ENCODE results near the gene ZWILCH. TPM values are rescaled to one million over a fixed set of nuclear protein-coding genes. Genes with fewer than 3 reads are reported as not detected.

Gene ZWILCH
- polyA plus RNA-seq, 1 donor (not counting 4 experiments of a cell fraction or from before 2014, with no cell fraction given): 34.9 TPM

- Histone ChIP-seq H3K79me2 (ENCODE audit: control insufficient read depth, insufficient read depth, low read length) (no peaks in the 10 kb centered on the region), H3K4me2 (ENCODE audit: control insufficient read depth, extremely low read depth, insufficient read depth, low read depth, low read length) (no peak overlapping the region), H2AFZ (ENCODE audit: control insufficient read depth, low read length) (no peak overlapping the region), H3K4me1 (ENCODE audit: control insufficient read depth, extremely low read depth, insufficient read depth, low read length) (no peaks in the 10 kb centered on the region), H3K4me3 (ENCODE audit: control insufficient read depth in 2 of 3, extremely low read depth in 1 of 3, insufficient read depth in 2 of 3, low read depth in 1 of 3, low read length in 3 of 3) (no peak overlapping the region), H3K9me1 (ENCODE audit: control insufficient read depth, extremely low read depth, insufficient read depth, low read length) (no peaks in the 10 kb centered on the region), H3K9ac (ENCODE audit: control insufficient read depth, extremely low read depth, insufficient read depth, low read length) (no peak overlapping the region), H3K27me3 (ENCODE audit: control insufficient read depth, extremely low read depth, insufficient read depth, low read length) (no peaks in the 10 kb centered on the region), H3K36me3 (ENCODE audit: control insufficient read depth in 2 of 2, extremely low read depth in 1 of 2, insufficient read depth in 2 of 2, low read length in 2 of 2) (no peaks in the 10 kb centered on the region), H3K9me3 (ENCODE audit: control insufficient read depth, low read depth, low read length) (no peaks in the 10 kb centered on the region), H4K20me1 (ENCODE audit: control insufficient read depth, extremely low read depth, insufficient read depth, low read length) (no peaks in the 10 kb centered on the region), H3K27ac (ENCODE audit: control insufficient read depth, insufficient read depth, low read length) (no peak overlapping the region)
- TF ChIP-seq EZH2 (IDR thresholded peaks at IDR 0.05; ENCODE audit: low read length) (no peak), CTCF (optimal IDR thresholded peaks at IDR 0.05 in 1 of 3, IDR thresholded peaks at IDR 0.05 in 1 of 3, conservative IDR thresholded peaks at IDR 0.05 in 1 of 3; ENCODE audit: extremely low read depth in 1 of 3, insufficient read depth in 2 of 3, low read length in 3 of 3) (no peak)
- DNase-seq (ENCODE audit: low read depth, low spot score): no peak
- dilution Hi-C loops (cut with MboI; ENCODE audit: extremely low pct_ligation_motif_present, low sequenced_read_pairs): no loop called here
- no peak for FAIRE-seq
Observed at GRCh38 chr15:66572146-66572545, 67.0 kb downstream of the ZWILCH start.

GRCh38 chr15:66573348-66573718 is 68.2 kb downstream of the ZWILCH start:
- H3K9ac ChIP-seq (ENCODE audit: control insufficient read depth, extremely low read depth, insufficient read depth, low read length): no peak overlapping the region
- no peak for FAIRE-seq

More at GRCh38 chr15:66573348-66573718, 68.2 kb downstream of the ZWILCH start:
- H3K9me3 ChIP-seq (ENCODE audit: control insufficient read depth, low read depth, low read length): no peaks in the 10 kb centered on the region
- no peak overlapping the region for H3K4me3 ChIP-seq (ENCODE audit: control insufficient read depth in 2 of 3, extremely low read depth in 1 of 3, insufficient read depth in 2 of 3, low read depth in 1 of 3, low read length in 3 of 3)
- no peaks in the 10 kb centered on the region for H3K36me3 ChIP-seq (ENCODE audit: control insufficient read depth in 2 of 2, extremely low read depth in 1 of 2, insufficient read depth in 2 of 2, low read length in 2 of 2)
- dilution Hi-C loops (cut with MboI; ENCODE audit: extremely low pct_ligation_motif_present, low sequenced_read_pairs): no loop called here
- H3K4me1 ChIP-seq (ENCODE audit: control insufficient read depth, extremely low read depth, insufficient read depth, low read length): no peaks in the 10 kb centered on the region
- no peaks in the 10 kb centered on the region for H4K20me1 ChIP-seq (ENCODE audit: control insufficient read depth, extremely low read depth, insufficient read depth, low read length)
- DNase-seq (ENCODE audit: low read depth, low spot score): no peak
- no peaks in the 10 kb centered on the region for H3K27me3 ChIP-seq (ENCODE audit: control insufficient read depth, extremely low read depth, insufficient read depth, low read length)
- H2AFZ ChIP-seq (ENCODE audit: control insufficient read depth, low read length): no peak overlapping the region
- TF ChIP-seq CTCF (optimal IDR thresholded peaks at IDR 0.05 in 1 of 3, IDR thresholded peaks at IDR 0.05 in 1 of 3, conservative IDR thresholded peaks at IDR 0.05 in 1 of 3; ENCODE audit: extremely low read depth in 1 of 3, insufficient read depth in 2 of 3, low read length in 3 of 3) (no peak), EZH2 (IDR thresholded peaks at IDR 0.05; ENCODE audit: low read length) (no peak)
- no peaks in the 10 kb centered on the region for H3K79me2 ChIP-seq (ENCODE audit: control insufficient read depth, insufficient read depth, low read length)
- H3K27ac ChIP-seq (ENCODE audit: control insufficient read depth, insufficient read depth, low read length): no peak overlapping the region
- no peak overlapping the region for H3K4me2 ChIP-seq (ENCODE audit: control insufficient read depth, extremely low read depth, insufficient read depth, low read depth, low read length)
- no peaks in the 10 kb centered on the region for H3K9me1 ChIP-seq (ENCODE audit: control insufficient read depth, extremely low read depth, insufficient read depth, low read length)
